Tibial nerve (tissue), 4 donors: ENCODE data around the gene PLGRKT.
"Not testable (repeated sequence)": the region's sequence is repeated elsewhere in the genome, so short reads cannot be mapped to it uniquely, and the experiment has no call there.

Experiments
- CTCF ChIP-seq, 5 experiments: fragments of 200-600 bp in 3 of 5; fragments of 450-650 bp in 2 of 5; sonication (generic) in 3 of 5; IDR thresholded peaks; one replicate each; pipeline ENCODE4 v1.5.1; 2016 to 2019; ENCODE audit warnings: antibody characterized with exemption in 5 of 5, mild to moderate bottlenecking in 3 of 5, moderate library complexity in 2 of 5
- EP300 ChIP-seq, 2 donors: sonication (generic); formaldehyde crosslinking; IDR thresholded peaks; one replicate each; pipeline ENCODE4 v1.6.1; 2017; ENCODE audit warnings: antibody characterized with exemption in 2 of 2, mild to moderate bottlenecking in 1 of 2
- POLR2A ChIP-seq, 2 donors: fragments of 450-650 bp; IDR thresholded peaks; one replicate each; pipeline ENCODE4 v1.6.1; 2017; ENCODE audit warnings: antibody characterized with exemption in 2 of 2, mild to moderate bottlenecking in 2 of 2, moderate library complexity in 2 of 2

- not testable (repeated sequence) for TF ChIP-seq CTCF, POLR2A, EP300 (IDR thresholded peaks at IDR 0.05)
Observed at GRCh38 chr9:5445096-5445495, 7.4 kb upstream of the PLGRKT start.
